ENCODE measurements around the gene COL23A1. TPM values are rescaled to one million over a fixed set of nuclear protein-coding genes. Genes with fewer than 3 reads are reported as not detected.

COL23A1 gene
- total and polyA plus RNA-seq, 2 of the 13 experiments (the other 11 are each of a cell fraction or from before 2014, with no cell fraction given): not detected

DNA sequence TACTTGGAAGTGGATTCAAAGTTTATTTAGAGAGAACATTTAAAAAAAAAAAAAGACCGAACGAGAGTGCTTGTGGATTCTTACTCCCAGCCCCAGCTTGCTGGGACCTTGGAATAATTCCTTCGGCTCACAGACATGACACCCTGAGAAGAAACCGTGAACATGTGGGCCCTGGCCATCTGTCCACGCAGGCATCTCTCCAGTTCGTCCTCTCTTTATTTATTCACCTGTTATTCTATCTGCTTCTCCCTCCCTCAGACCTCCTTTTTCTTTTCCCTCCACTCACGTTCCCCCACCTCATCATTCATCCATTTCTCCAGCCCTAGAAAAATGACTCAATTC, 263.8 kb downstream of the COL23A1 start:
- no peak overlapping the region for H3K4me3 ChIP-seq (replicated peaks in 1 of 3; ENCODE audit: insufficient read depth in 1 of 3, low read depth in 2 of 3, low read length in 3 of 3)
- no peaks in the 10 kb centered on the region for H3K79me2 ChIP-seq (ENCODE audit: insufficient read depth, low read length)
- no peaks in the 10 kb centered on the region for H4K20me1 ChIP-seq (ENCODE audit: insufficient read depth, low read length)
- no peak overlapping the region for H3K4me2 ChIP-seq (ENCODE audit: low read depth, low read length)
- DNase-seq (ENCODE audit: low spot score): no peak
- ChIA-PET POLR2A (no interaction called here), CTCF (ENCODE audit: low intra/inter-chr PET ratio, low total read pairs) (no interaction called here)
- BruUV-seq (replicated peaks): no TSS peak
- in situ Hi-C loops (cut with HindIII; ENCODE audit: extremely low pct_ligation_motif_present, low pct_unique_long_range_greater_than_20kb) (no loop called here), intact Hi-C loops (cut with micrococcal nuclease; ENCODE audit: unreplicated experiment) (no loop called here)
- 27% methylated on average over 7 of the region's 7 CpGs for WGBS (ENCODE audit: low lambda C conversion rate)
- no peak overlapping the region for H2AFZ ChIP-seq (ENCODE audit: low read length)
- TF ChIP-seq ZBTB1 (CRISPR knock-in tag; IDR thresholded peaks at IDR 0.05; ENCODE audit: borderline replicate concordance) (no peak), RFX1 (IDR thresholded peaks at IDR 0.05) (no peak), TBP (CRISPR knock-in tag; IDR thresholded peaks at IDR 0.05) (no peak), ZFP90 (CRISPR knock-in tag; IDR thresholded peaks at IDR 0.05; ENCODE audit: borderline replicate concordance) (no peak), SMYD3 (CRISPR knock-in tag; IDR thresholded peaks at IDR 0.05) (no peak), HMGXB3 (CRISPR knock-in tag; IDR thresholded peaks at IDR 0.05; ENCODE audit: borderline replicate concordance) (no peak), TARDBP (CRISPR knock-in tag; IDR thresholded peaks at IDR 0.05) (no peak), PAWR (CRISPR knock-in tag; IDR thresholded peaks at IDR 0.05; ENCODE audit: borderline replicate concordance) (no peak), SNRNP70 (IDR thresholded peaks at IDR 0.05; ENCODE audit: low read depth, low read length) (no peak), ASH2L (IDR thresholded peaks at IDR 0.05; ENCODE audit: insufficient read length, low read depth, low read length) (no peak), ZZZ3 (CRISPR knock-in tag; IDR thresholded peaks at IDR 0.05; ENCODE audit: borderline replicate concordance) (no peak), SAP130 (CRISPR knock-in tag; IDR thresholded peaks at IDR 0.05; ENCODE audit: low read depth) (no peak), ZKSCAN8 (CRISPR knock-in tag; IDR thresholded peaks at IDR 0.05; ENCODE audit: borderline replicate concordance) (no peak), CTCF (CRISPR knock-in tag; IDR thresholded peaks at IDR 0.05) (no peak)
- TF ChIP-seq, protein P1, sequence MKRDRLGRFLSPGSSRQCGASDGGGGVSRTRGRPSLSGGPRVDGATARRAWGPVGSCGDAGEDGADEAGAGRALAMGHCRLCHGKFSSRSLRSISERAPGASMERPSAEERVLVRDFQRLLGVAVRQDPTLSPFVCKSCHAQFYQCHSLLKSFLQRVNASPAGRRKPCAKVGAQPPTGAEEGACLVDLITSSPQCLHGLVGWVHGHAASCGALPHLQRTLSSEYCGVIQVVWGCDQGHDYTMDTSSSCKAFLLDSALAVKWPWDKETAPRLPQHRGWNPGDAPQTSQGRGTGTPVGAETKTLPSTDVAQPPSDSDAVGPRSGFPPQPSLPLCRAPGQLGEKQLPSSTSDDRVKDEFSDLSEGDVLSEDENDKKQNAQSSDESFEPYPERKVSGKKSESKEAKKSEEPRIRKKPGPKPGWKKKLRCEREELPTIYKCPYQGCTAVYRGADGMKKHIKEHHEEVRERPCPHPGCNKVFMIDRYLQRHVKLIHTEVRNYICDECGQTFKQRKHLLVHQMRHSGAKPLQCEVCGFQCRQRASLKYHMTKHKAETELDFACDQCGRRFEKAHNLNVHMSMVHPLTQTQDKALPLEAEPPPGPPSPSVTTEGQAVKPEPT (CRISPR knock-in tag; IDR thresholded peaks at IDR 0.05; ENCODE audit: low read depth): no peak
- no peaks in the 10 kb centered on the region for H3K4me1 ChIP-seq (ENCODE audit: insufficient read depth, low read length)
- no peaks in the 10 kb centered on the region for H3K36me3 ChIP-seq (replicated peaks in 1 of 2; ENCODE audit: control insufficient read depth in 1 of 2, insufficient read depth in 2 of 2, low read length in 2 of 2)
- no peaks in the 10 kb centered on the region for H3K9me3 ChIP-seq (ENCODE audit: low read length)
- peaks cover 1 to 29% of the 10 kb centered on the region in 2 experiments for H3K27me3 ChIP-seq (ENCODE audit: control insufficient read depth in 1 of 2, insufficient read depth in 2 of 2, low read length in 2 of 2)
- no peak for FAIRE-seq
- H3K27ac ChIP-seq (ENCODE audit: extremely low read length, insufficient read depth, low read length): no peak overlapping the region
- no peak overlapping the region for H3K9ac ChIP-seq (ENCODE audit: insufficient read depth, low read depth, low read length)
- ATAC-seq: no peak
